NCI-H146 treated with DMSO at 0.1 percent for 48 hours (cell line): Measurements from ENCODE around the gene WDR7.
A peak's percentile ranks its signal among the peaks of the same experiment; 100 is the strongest.

Source experiments
- DNase-seq: peaks from one replicate; lab custom pipeline; 2025; ENCODE audit not compliant: unreplicated experiment; lab: John Stamatoyannopoulos, UW

WDR7 gene

DNA sequence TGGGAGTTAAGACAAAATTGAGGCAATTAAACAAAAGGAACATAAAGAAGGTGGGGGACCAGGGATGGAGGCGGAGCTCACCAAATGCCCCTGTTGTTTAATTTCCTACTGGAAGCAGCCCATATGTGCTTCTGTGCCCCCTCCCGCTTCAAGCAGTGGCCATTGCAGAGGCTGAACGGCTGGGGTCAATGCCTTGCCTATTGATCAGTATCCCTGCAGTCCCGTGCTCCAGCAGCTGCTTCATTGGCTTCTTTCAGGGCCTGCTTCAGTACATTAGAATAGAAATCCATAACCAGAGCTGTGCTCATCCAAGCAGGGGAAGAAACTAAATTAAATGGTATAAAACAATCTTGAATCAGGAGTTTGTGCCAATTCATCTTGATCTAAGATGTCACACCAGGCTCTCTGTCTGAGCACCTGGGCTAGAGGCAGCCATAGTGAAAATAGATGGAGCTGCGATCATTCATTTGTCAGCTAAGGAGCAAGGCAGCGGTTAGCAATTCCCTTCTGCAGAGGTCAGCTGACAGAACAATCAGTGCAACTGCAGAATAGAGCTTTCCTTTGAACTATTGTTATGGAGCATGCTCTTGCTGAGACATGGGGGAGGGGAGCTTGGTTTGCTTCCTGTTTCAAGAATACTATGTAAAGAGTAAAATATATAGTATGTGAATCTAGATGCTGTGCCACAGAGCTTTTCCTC lies 222.4 kb downstream of the WDR7 start:
- peak; percentile 38 for DNase-seq

- no peak for DNase-seq
Measured at GRCh38 chr18:56878711-56879110, 227.6 kb downstream of the WDR7 start.

DNA sequence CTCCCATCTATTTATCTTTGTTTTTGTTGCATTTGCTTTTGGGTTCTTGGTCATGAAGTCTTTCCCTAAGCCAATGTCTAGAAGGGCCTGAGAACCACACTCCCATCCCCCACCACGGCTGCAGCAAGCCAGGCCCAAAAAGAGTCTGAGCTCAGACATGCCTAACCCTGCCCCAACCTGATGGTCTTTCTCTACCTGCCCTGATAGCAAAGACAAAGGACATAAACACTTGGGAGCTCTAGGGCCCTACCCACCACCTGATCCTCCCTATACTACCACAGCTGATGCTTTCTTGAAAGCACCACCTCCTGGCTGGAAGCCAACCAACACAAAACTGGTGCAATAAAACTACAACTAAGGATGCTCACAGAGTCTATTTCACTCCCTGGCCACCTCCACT lies 233.4 kb downstream of the WDR7 start:
- no peak for DNase-seq

- no peak for DNase-seq
Measured at GRCh38 chr18:56888978-56889377, 237.8 kb downstream of the WDR7 start.

- DNase-seq: no peak
Measured at GRCh38 chr18:56889621-56890020, 238.5 kb downstream of the WDR7 start.

DNA sequence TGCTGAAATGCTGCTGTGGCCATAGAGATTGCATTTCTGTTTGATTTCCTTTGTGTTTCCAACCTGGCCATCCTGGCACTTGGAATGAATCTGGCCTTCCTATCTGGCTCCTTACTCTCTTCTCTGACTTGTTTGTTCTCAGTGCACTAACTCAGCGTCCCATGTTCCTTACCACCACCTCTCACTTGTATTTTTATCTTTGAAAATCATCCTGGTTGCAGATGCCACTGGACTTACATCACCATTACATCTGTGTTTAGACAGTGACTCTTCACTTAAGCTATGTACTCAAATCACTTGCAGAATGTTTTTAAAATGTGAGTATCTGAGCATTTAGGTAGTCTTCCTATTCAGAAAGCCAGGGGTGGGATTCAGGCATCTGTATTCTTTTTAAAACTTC lies 239.5 kb downstream of the WDR7 start:
- DNase-seq: no peak

DNA sequence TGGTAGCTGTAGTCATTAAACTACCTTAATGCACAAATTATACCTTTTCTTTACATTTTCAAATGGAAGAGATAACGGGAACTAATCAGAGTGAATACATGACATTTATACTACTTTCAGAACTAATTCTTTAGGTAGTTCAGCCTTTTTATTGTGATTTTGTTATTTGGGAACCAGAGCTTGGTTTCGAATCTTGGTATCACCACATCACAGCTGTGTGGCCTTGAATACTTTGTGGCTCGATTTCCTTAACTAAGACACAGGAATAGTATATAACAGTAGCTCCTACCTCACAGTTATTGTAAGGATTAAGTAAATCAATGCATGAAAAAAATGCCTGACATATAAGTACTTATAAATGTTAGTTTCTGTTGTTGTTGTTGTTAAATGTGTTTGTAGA lies 240.0 kb downstream of the WDR7 start:
- DNase-seq: no peak

GRCh38 chr18:56891870-56892269 lies 240.7 kb downstream of the WDR7 start:
- no peak for DNase-seq

DNA sequence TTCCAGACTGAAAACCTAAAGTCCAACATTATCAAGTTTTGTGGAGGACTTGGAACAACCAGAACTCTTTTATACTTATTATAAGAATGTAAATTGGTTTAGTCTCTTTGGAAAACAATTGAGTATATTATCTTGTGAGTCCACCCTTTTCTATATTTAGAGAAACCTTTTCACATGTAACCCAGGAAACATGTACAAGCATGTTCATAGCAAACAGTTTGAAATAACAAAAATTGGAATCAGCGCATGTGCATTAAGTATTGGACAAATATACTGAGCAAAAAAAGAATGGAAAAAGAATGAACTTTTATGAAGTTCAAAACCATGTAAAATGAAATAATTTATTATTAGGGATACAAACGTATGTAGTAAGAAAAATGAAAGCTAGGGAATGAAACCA lies 246.0 kb downstream of the WDR7 start:
- DNase-seq: no peak

DNA sequence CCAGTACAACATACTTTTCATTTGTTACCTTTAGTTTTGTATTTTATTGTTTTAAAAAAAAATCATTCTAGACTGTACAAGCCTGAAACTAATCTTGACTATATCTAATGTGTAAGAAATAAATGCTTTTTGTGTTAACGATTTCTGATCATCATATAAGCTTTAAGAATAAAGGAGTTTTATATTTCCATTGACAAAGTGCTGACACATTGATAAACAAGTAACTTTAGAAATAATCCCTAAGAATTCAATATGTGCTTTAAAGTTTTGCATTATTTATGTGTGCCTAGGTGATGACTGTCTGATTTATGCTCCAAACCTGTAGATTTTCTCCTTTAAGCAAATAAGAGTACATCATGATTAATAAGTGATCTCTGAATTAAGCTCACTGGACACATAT lies 248.5 kb downstream of the WDR7 start:
- DNase-seq: no peak

- no peak for DNase-seq
Measured at GRCh38 chr18:56900195-56901094, 249.3 kb downstream of the WDR7 start.

- DNase-seq: no peak
Measured at GRCh38 chr18:56901919-56902318, 250.8 kb downstream of the WDR7 start.

GRCh38 chr18:56902653-56903052 lies 251.5 kb downstream of the WDR7 start:
- no peak for DNase-seq

DNA sequence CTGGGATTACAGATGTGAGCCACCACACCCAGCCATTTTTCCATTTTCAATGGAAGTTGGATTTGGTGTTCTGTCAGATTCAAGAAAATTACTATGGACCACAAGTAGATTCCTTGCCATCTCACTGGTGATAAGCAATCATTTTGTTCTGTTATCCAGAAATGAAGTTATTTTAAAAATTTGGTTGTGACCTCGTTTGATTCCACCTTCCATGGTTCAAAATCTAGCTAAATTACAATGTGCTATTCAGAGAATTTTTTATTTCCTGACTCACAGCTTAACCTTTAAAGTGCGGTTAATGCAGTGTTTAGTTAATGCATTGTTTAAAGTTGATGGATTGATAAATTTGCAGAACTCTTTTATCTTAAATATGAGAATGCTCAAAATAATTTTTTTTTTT lies 252.5 kb downstream of the WDR7 start:
- DNase-seq: no peak

DNA sequence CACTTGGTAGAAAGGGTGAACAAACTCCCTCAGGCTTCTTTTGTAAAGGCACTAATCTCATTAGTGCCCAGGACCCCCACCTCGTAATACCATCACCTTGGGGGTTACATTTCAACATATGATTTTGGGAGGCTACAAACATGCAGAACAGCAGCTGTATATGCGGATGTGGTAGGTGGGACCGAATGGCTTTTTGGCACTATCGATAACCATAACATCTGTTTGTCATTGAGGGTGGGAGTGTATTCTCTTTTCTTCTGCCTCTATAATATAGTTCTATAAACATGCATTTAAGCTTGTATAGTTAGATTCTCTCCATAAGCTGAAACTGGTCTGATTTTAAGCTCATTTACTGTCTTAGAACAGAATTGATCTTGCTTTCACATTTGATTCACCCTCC lies 256.6 kb downstream of the WDR7 start:
- DNase-seq: no peak

DNA sequence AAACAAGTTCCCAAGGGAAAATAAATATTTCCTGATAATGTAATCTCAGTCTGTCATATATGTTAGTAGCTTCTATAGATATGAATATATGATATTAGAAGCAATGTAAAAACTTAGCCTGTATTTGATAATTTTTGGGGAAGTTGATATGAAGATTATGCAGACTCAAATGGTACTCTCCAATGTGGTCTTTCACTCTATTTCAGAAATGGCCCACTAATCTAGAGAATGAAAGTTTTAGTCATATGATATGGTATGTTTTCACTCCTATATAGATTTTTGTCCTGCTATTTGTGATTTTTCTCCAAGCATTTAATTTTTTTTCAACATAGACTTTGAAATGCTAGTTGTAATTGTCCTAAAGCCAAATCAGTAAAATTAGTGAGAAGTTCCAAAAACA lies 259.1 kb downstream of the WDR7 start:
- no peak for DNase-seq

- DNase-seq: peak; percentile 71
Measured at GRCh38 chr18:56910967-56911366, 259.8 kb downstream of the WDR7 start.

DNA sequence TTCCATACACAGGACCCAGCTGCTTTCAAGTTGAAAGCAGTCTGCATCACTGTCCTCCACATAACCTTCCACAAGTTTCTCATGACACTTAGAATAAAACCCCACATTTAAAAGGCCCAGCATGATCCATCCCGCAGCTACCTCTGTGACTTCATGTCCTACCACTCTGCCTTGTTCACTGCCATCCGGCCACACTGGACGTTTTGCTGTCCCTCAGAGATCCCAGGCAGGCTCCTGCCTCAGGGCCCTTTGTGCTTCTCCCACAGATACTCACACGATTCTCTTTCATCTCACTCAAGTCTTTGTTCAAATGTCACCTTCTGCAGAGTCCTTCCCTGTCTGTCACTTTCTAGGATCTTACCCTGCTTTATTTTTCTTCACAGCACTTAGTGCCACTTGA lies 262.8 kb downstream of the WDR7 start:
- DNase-seq: no peak

GRCh38 chr18:56919190-56919589 lies 268.0 kb downstream of the WDR7 start:
- no peak for DNase-seq

DNA sequence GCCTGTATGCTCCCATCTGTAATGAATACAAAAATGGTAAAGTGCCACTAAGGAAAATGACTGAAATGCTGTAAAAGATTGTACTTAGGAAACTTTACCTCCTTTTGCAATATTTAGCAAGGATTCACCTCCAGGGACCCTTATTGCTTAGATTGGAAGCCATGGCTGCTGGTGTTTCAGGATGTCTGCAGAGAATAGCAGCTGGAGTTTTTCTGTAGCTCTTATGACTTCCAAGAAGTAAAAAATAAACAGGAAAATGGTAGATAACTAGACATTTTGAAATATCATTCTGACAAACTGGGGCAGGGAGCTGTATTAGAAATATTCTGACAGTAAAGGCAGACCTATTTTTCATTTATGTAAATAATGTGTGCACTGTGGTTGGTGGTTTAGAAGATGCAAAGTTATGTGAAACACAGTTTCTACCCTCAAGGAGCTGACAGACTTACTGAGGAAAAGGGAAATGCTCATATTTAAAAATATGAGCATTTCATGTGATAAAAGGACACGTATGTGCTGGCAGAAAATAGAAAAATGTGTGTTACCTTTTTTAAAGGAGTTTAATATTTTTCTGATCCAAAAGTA lies 270.8 kb downstream of the WDR7 start:
- no peak for DNase-seq

GRCh38 chr18:56926734-56927133 lies 275.6 kb downstream of the WDR7 start:
- no peak for DNase-seq

- no peak for DNase-seq
Measured at GRCh38 chr18:56927786-56928185, 276.6 kb downstream of the WDR7 start.
